CD4-positive, alpha-beta T cell treated with Interleukin-4 for 4 hours (primary cell): ENCODE results near the gene TTF2.
"Not testable (repeated sequence)": the region's sequence is repeated elsewhere in the genome, so short reads cannot be mapped to it uniquely, and the experiment has no call there.

Experiments
- DNase-seq: peaks from one replicate; pipeline ENCODE4 v3.0.0-alpha.2; 2020

Gene TTF2

GRCh38 chr1:117122330-117123025 lies 62.4 kb downstream of the TTF2 start:
- no peak for DNase-seq

GRCh38 chr1:117123274-117123673 lies 63.1 kb downstream of the TTF2 start:
- no peak for DNase-seq

- DNase-seq: no peak
Measured at GRCh38 chr1:117124661-117125060, 64.5 kb downstream of the TTF2 start.

GRCh38 chr1:117127795-117128194 lies 67.7 kb downstream of the TTF2 start:
- DNase-seq: no peak

DNA sequence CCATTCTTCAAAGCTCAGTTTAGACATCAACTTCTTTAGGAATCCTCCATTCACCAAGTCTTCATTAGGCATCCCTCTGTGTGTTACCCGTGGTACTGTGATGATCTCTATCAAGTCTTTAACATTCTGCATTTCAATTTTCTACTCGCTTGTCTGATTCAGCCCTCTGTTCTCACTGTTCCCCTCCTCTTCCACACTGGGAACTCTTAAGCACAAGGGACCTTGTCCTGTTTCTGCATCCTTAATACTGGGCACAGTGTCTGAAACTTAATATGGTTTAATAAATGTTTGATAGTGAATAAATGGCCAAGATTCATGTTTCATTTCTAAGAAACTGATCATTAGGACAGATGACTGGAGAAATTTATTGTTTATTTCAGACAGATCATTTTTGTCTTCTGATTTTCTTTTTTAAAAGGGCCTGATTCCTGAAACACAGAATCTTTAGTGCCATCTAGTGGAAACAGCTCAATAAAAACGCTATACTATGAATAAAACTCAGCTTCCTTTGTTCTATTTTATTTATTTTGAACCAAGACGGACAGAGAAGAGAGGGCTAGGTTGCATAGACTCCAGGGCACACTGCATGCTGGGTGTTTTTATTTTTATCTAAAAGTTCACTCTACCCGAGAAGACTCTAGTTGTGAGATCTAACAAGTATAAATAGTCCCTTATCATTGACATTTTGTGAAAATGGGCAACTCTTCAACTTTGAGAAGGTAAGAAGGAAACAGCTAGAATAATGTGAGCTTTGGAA lies 68.4 kb downstream of the TTF2 start:
- DNase-seq: peak; percentile 40

DNA sequence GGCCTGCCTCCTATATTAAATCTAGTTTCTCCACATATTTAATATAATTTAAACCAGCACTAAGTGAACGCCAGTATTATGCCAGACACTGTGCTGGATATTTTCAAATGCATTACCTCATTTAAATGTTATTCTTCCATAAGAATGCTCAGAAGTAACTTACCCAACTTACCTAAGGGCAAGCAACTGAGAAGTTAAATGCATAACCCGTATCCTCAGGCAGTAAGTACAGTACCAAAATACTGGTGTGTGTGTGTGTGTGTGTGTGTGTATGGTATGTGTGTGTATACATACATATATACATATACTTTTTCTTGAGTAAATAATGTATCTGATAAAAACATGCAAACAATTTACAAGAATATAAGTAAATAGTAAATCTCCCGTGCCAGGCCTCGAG lies 70.4 kb downstream of the TTF2 start:
- no peak for DNase-seq

GRCh38 chr1:117135329-117135728 lies 75.2 kb downstream of the TTF2 start:
- DNase-seq: no peak

- no peak for DNase-seq
Measured at GRCh38 chr1:117136749-117137148, 76.6 kb downstream of the TTF2 start.

DNA sequence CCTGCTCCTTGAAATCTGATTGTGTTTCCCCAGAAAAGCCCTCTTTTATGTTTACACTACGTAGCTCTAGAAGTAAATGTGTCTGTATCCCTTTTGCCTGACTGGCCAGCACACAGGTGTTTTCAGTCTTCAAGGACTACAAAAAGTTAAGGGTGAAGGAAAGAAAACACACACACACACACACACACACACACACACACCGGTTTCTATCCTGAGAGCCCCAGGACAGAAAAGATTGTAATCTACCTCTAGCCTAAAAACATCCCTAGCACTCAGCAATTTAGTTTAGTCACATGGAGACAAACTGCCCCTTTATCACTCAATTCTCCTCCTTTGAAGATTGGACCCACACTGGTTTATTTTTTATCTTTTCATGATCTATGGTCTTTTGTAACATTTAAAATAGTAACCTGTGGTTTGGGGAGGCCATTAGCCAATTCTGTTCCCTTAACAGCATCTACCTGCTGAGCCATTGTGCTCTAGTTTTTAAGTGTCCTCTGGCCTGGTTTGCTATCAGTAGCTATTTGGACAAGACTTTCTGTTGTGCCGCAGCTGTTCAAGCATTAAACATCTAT lies 77.2 kb downstream of the TTF2 start:
- DNase-seq: no peak

DNA sequence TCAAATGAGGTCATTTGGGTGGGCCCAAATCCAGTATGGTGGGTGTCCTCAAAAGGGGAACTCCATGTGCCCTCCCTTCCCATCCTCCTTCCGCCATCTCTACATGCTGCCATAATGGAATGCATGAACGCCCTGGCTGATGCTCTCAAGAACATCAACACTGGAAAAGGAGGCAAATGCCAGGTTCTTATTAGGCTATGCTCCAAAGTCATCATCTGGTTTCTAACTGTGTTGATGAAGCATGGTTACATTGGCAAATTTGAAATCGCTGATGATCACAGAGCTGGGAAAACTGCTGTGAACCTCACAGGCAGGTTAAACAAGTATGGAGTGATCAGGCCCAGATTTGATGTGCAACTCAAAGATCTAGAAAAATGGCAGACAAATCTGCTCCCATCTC lies 78.0 kb downstream of the TTF2 start:
- DNase-seq: no peak

- no peak for DNase-seq
Measured at GRCh38 chr1:117138561-117138960, 78.4 kb downstream of the TTF2 start.

- no peak for DNase-seq
Measured at GRCh38 chr1:117142200-117142599, 82.1 kb downstream of the TTF2 start.

DNA sequence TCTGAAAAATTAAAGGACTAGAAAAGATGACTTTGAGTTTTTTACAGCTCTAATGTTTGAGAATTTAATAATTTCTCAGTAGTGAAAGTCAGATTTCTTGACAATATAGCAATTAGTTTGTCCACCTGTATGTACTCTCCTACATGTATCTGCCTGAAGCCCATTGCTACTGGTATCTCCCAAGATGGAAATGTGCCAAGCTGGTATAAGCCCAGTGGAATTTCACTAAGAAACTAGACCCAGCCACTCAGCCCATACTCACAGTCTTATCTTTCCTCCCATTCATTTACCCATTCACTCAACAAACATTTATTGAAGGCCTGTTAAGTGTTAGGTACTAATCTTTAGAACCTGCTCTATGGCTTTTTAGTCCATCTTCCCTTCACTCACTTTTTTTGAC lies 83.0 kb downstream of the TTF2 start:
- no peak for DNase-seq

- no peak for DNase-seq
Measured at GRCh38 chr1:117143871-117144270, 83.7 kb downstream of the TTF2 start.

DNA sequence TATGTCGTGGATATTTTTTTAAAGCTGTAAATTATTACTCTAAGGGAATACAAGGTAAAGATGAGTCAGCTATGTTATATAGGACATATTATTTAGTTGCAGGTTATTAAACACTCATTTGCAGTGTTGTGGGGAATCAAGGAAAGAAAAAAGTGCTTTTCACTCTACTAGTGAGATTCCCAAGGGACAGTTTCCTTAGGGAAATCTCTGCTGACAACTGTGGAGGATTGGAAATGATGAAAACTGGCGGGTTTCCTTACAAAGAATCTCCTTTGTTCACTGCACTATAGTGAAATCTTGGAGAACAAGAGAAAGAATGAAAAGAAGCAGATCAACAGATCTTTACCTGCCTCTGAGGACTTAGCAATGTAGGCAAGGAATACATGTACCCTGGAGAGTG lies 85.9 kb downstream of the TTF2 start:
- DNase-seq: no peak

- DNase-seq: no peak
Measured at GRCh38 chr1:117146575-117147340, 86.6 kb downstream of the TTF2 start.

DNA sequence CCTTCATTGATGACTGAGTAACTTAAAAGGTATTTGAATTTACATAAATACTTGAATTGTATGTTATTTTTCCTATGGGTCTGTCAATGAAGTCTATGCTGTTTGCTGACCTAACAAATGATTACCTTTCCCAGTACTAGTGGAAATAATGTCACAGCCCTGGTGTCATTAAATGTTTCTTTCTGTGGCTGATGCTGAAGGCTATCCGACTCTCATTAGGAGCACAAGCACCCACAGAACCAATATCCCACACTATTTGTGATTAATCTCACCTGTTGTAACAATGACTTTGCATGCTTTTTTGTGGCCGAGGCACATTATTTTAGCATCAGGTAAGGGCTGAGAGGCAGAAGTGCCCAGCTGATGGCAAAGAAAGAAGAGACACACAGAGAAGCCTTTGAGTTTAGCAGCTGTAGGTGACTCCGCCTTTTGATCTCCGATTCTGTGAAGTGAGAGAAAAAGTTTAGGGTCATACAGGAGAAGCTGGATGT lies 87.3 kb downstream of the TTF2 start:
- no peak for DNase-seq

DNA sequence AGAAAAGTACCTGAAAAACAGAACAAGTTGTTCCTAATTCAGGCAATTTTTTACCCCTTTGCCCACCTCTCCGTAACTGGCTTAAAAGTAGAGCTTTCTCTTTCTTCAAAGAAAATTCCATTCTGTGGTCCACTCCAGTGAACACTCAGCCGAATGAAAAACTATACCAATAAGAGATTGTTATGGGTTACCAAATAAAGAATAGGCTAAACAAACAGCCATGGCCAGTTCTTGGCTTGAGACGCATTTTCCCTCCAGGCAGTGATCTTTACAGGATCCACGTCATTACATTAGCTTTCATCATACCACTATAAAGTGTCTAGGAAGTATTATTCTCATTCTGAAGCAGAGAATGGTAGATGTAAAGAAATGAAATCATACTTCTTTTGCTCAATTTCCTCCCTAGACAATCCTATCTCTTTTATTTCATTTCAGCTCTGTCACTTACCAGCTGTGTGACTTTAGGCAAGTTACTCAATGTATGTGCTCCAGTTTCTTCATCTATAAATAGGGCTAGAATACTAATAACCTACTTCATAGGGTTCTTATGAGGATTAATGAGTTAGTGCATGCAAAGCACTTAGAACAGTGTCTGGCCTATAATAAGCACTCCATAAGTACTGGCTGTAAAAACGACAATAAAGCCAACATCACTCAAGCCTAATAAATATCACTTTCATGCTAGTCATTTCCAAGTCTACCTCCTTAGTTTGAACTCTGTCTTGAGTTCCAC lies 87.9 kb downstream of the TTF2 start:
- DNase-seq: no peak

DNA sequence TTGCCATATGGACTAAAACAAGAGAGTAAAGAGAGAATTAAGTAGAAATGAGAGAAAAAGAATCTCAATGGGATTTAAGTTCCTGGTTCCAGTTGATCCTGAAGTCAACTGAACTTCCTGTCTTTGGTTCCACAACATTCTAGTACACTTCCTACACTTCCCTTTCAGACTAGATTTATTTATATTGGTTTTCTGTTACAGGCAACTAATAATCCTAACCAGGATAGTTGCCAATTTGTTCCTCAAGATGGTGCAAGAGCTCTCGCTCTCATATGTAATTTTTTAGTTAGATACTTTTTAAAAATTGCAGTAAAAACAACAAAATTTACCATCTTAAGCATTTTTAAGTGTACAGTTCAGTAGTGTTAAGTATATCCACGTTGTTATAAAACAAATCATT lies 90.2 kb downstream of the TTF2 start:
- DNase-seq: no peak

DNA sequence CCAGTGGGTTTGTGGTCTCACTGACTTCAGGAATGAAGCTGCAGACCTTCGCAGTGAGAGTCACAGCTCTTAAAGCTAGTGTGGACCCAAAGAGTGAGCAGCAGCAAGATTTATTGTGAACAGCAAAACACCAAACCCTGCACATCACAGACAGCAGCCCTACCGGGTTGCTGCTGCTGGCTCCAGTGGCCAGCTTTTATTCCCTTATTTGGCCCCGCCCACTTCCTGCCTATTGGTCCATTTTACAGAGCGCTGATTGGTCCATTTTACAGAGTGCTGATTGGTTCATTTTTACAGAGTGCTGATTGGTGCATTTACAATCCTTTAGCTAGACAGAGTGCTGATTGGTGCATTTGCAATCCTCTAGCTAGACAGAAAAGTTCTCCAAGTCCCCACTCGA lies 91.2 kb downstream of the TTF2 start:
- not testable (repeated sequence) for DNase-seq
